ENCODE results near the gene CACNA1H. TPM values are rescaled to one million over a fixed set of nuclear protein-coding genes. Genes with fewer than 3 reads are reported as not detected.

Gene CACNA1H
- total and polyA plus RNA-seq, 2 experiments from 2014 or later = 0.11 TPM; not detected in 1

DNA sequence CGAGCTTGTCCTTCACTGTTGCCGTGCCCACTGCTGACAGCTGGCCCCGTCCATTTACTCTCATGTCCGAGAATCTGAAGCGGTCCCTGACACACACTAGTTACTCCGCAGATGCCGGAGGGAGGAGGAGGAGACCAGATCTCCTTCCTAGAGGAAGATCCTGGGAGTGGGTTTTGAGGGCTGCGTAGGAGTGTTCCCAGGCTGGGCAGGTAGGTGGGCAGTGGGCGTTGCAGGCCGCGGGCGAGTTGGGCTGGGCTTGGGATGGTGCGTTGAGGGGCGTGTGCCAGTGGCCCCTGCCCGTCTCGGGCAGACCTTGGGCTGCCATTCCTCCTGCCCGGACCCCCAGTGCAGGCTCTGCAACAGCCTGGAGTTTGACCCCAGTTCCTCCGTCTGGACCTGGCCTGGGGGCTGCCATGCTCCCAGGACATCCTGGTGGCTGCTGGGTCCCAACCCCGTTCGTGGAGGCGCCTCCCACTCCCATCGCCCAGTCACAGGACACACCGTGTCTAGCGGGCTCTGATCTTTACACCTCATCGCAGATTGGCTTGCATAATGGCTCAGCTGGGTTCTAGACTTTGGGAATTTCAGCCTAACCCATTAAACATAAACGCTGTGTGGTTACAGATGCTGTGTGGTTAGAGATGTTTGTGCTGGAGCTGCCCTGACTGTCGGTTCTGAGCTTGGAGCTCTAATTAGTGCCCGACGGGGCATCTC is 22.8 kb downstream of the CACNA1H start:
- Histone ChIP-seq H3F3A (ENCODE audit: insufficient read depth) (no peaks in the 10 kb centered on the region), H3K36me3 (ENCODE audit: low read depth) (no peaks in the 10 kb centered on the region), H3K27ac (no peak overlapping the region), H2AFZ (no peak overlapping the region), H3K27me3 (replicated peaks; ENCODE audit: insufficient read depth) (no peaks in the 10 kb centered on the region; the same call in 1 of the 2 replicates), H3K4me2 (ENCODE audit: unreplicated experiment) (no peak overlapping the region), H3K4me1 (ENCODE audit: insufficient read depth) (no peaks in the 10 kb centered on the region), H3K9me2 (ENCODE audit: insufficient read depth) (no peaks in the 10 kb centered on the region), H4K20me1 (ENCODE audit: insufficient read depth) (no peaks in the 10 kb centered on the region), H3K9ac (no peak overlapping the region), H3K79me2 (ENCODE audit: insufficient read depth) (no peaks in the 10 kb centered on the region), H3K4me3 (no peak overlapping the region), H3K9me3 (ENCODE audit: low read depth) (no peaks in the 10 kb centered on the region)
- 68 to 73% methylated on average over 25 to 27 of the region's 29 CpGs for WGBS, 2 experiments (ENCODE audit: low coverage in 1 of 2, low lambda C conversion rate in 2 of 2, missing lambda C conversion rate in 2 of 2)
- in situ Hi-C loops (cut with MboI) = no loop called here
- DNase-seq = no peak
- no peak for TF ChIP-seq EZH2 (IDR thresholded peaks at IDR 0.05; ENCODE audit: insufficient read depth, poor library complexity, severe bottlenecking)
- no peak for TF ChIP-seq EZH2phosphoT487 (IDR thresholded peaks at IDR 0.05; ENCODE audit: insufficient read depth, low read depth)

DNA sequence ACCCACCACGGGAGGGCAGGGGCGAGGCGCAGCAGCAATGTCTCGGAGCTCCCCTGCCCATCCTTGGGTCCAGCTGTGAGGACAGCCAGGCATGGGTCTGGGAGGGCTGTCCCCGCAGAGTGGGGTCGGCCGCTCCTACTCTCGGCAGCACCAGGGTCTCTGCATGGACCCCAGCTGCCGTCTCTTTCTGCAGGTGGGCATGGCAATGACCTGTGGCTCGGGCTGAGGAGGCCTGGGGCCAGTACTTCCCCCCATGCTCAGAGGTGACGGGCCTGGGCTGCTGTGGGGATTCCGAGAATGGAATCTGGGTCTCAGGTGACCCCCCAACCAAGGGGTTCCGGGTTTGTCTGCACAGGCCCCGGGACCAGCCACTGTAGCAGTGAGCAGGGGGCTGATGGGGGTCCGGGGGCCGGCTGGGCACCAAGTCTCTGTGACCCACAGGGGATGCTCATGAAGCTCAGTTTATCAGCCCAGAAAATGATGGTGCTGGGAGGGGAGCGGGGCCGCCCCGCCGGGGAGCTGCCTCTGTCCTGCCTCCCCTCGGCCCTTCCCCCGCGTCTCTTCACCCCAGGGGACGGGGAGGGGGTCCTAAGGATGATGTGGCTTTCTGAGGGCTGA is 23.5 kb downstream of the CACNA1H start:
- H3K36me3 ChIP-seq (ENCODE audit: low read depth) = no peaks in the 10 kb centered on the region
- H3K27me3 ChIP-seq (replicated peaks; ENCODE audit: insufficient read depth) = no peaks in the 10 kb centered on the region
- H3K79me2 ChIP-seq (ENCODE audit: insufficient read depth) = no peaks in the 10 kb centered on the region
- no peaks in the 10 kb centered on the region for H4K20me1 ChIP-seq (ENCODE audit: insufficient read depth)
- no peaks in the 10 kb centered on the region for H3K9me2 ChIP-seq (ENCODE audit: insufficient read depth)
- no peaks in the 10 kb centered on the region for H3K9me3 ChIP-seq (ENCODE audit: low read depth)
- no peaks in the 10 kb centered on the region for H3F3A ChIP-seq (ENCODE audit: insufficient read depth)
- no peak overlapping the region for H3K27ac ChIP-seq
- no peak for TF ChIP-seq EZH2phosphoT487 (IDR thresholded peaks at IDR 0.05; ENCODE audit: insufficient read depth, low read depth)
- no peak for TF ChIP-seq EZH2 (IDR thresholded peaks at IDR 0.05; ENCODE audit: insufficient read depth, poor library complexity, severe bottlenecking)
- H3K4me3 ChIP-seq = no peak overlapping the region
- H3K4me2 ChIP-seq (ENCODE audit: unreplicated experiment) = no peak overlapping the region
- no peak overlapping the region for H3K9ac ChIP-seq
- WGBS, 2 experiments (ENCODE audit: low coverage in 1 of 2, low lambda C conversion rate in 2 of 2, missing lambda C conversion rate in 2 of 2) = 41 to 42% methylated on average over 20 to 24 of the region's 24 CpGs
- no peak overlapping the region for H2AFZ ChIP-seq
- in situ Hi-C loops (cut with MboI) = no loop called here
- no peaks in the 10 kb centered on the region for H3K4me1 ChIP-seq (ENCODE audit: insufficient read depth)
- DNase-seq = no peak

- no peaks in the 10 kb centered on the region for H3F3A ChIP-seq (ENCODE audit: insufficient read depth)
- H3K9me3 ChIP-seq (ENCODE audit: low read depth) = no peaks in the 10 kb centered on the region
- no peaks in the 10 kb centered on the region for H3K9me2 ChIP-seq (ENCODE audit: insufficient read depth)
- no peaks in the 10 kb centered on the region for H3K4me1 ChIP-seq (ENCODE audit: insufficient read depth)
- no peak overlapping the region for H3K9ac ChIP-seq
- H3K27me3 ChIP-seq (replicated peaks; ENCODE audit: insufficient read depth) = no peaks in the 10 kb centered on the region
- 63 to 67% methylated on average over 19 of the region's 19 CpGs for WGBS, 2 experiments (ENCODE audit: low coverage in 1 of 2, low lambda C conversion rate in 2 of 2, missing lambda C conversion rate in 2 of 2)
- no peak overlapping the region for H2AFZ ChIP-seq
- no peaks in the 10 kb centered on the region for H4K20me1 ChIP-seq (ENCODE audit: insufficient read depth)
- H3K4me2 ChIP-seq (ENCODE audit: unreplicated experiment) = no peak overlapping the region
- H3K36me3 ChIP-seq (ENCODE audit: low read depth) = no peaks in the 10 kb centered on the region
- H3K27ac ChIP-seq = no peak overlapping the region
- no peak for TF ChIP-seq EZH2phosphoT487 (IDR thresholded peaks at IDR 0.05; ENCODE audit: insufficient read depth, low read depth)
- TF ChIP-seq EZH2 (IDR thresholded peaks at IDR 0.05; ENCODE audit: insufficient read depth, poor library complexity, severe bottlenecking) = no peak
- in situ Hi-C loops (cut with MboI) = no loop called here
- no peak for DNase-seq
- no peak overlapping the region for H3K4me3 ChIP-seq
- H3K79me2 ChIP-seq (ENCODE audit: insufficient read depth) = no peaks in the 10 kb centered on the region
Measured at GRCh38 chr16:1177053-1177452, 24.1 kb downstream of the CACNA1H start.

DNA sequence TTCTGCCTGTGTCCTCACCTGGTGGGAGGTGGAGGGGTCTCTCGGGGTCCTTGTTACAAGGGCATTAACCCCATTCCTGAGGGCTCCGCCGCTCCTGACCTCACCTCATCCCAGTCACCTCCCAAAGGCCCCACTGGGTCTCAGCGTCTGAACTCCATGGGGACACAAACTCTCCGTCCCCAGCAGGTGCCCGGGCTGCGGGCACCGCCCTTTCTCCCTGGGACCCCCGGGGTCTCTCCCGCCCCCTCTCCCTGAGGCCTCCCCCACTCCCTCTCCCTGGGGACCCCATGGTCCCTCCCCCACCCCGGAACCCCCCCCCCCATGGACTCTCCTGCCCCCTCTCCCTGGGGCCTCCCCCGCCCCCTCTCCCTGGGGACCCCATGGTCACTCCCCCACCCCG is 24.8 kb downstream of the CACNA1H start:
- no peak for TF ChIP-seq EZH2 (IDR thresholded peaks at IDR 0.05; ENCODE audit: insufficient read depth, poor library complexity, severe bottlenecking)
- TF ChIP-seq EZH2phosphoT487 (IDR thresholded peaks at IDR 0.05; ENCODE audit: insufficient read depth, low read depth) = no peak

More for the DNA sequence above, 24.8 kb downstream of the CACNA1H start:
- Histone ChIP-seq H3K27ac (no peak overlapping the region), H3F3A (ENCODE audit: insufficient read depth) (no peaks in the 10 kb centered on the region), H4K20me1 (ENCODE audit: insufficient read depth) (no peaks in the 10 kb centered on the region), H3K36me3 (ENCODE audit: low read depth) (no peaks in the 10 kb centered on the region), H2AFZ (no peak overlapping the region), H3K9me2 (ENCODE audit: insufficient read depth) (no peaks in the 10 kb centered on the region), H3K4me3 (no peak overlapping the region), H3K9ac (no peak overlapping the region), H3K9me3 (ENCODE audit: low read depth) (no peaks in the 10 kb centered on the region), H3K79me2 (ENCODE audit: insufficient read depth) (no peaks in the 10 kb centered on the region), H3K4me2 (ENCODE audit: unreplicated experiment) (no peak overlapping the region), H3K4me1 (ENCODE audit: insufficient read depth) (no peaks in the 10 kb centered on the region), H3K27me3 (replicated peaks; ENCODE audit: insufficient read depth) (no peaks in the 10 kb centered on the region)
- no peak for DNase-seq
- in situ Hi-C loops (cut with MboI) = no loop called here
- WGBS, 2 experiments (ENCODE audit: low coverage in 1 of 2, low lambda C conversion rate in 2 of 2, missing lambda C conversion rate in 2 of 2) = 67% methylated on average over 13 of the region's 13 CpGs; no CpG with 5 or more reads in 1 of the 2 experiments

All from GM23248 (cell line).